Sigmoid colon (tissue), 4 donors: ENCODE data around the gene OXSR1.

Source experiments
- CTCF ChIP-seq, 4 experiments: fragments of 450-650 bp in 3 of 4; fragments of 200-600 bp in 1 of 4; IDR thresholded peaks; one replicate each; pipeline ENCODE4 v1.5.1; 2016 to 2019; ENCODE audit warnings: antibody characterized with exemption in 4 of 4, mild to moderate bottlenecking in 3 of 4, moderate library complexity in 2 of 4
- EP300 ChIP-seq, 4 donors: sonication (generic); formaldehyde crosslinking; IDR thresholded peaks; one replicate each; pipeline ENCODE4 v1.6.1; 2017; ENCODE audit warnings: antibody characterized with exemption in 4 of 4
- POLR2A ChIP-seq, 2 donors: fragments of 450-650 bp; IDR thresholded peaks; one replicate each; pipeline ENCODE4 v1.6.1; 2016; ENCODE audit warnings: antibody characterized with exemption in 2 of 2, mild to moderate bottlenecking in 2 of 2, moderate library complexity in 2 of 2
- POLR2AphosphoS5 ChIP-seq, 4 donors: sonication (generic); formaldehyde crosslinking; IDR thresholded peaks; one replicate each; pipeline ENCODE4 v1.6.1; 2017; ENCODE audit warnings: antibody characterized with exemption in 4 of 4

DNA sequence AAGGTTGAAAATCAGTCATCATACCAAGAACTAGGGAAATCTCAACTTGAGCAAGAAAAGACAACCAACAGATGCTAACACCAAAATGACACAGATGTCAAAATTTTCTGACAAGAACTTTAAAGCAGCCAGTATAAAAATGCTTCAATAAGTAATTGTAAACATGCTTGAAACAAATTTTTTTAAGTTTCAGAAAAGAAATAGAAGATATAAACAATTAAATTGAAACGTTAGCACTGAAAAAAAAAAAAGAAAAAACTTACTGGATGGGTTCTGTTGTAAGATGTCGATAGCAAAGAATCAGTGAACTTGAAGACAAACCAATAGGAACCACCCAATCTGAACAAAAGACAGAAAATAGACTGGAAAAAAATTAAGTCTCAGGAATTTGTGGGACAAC is 18.8 kb upstream of the OXSR1 start:
- TF ChIP-seq EP300 (IDR thresholded peaks at IDR 0.05): no peak
- TF ChIP-seq CTCF (IDR thresholded peaks at IDR 0.05): no peak
- no peak for TF ChIP-seq POLR2AphosphoS5 (IDR thresholded peaks at IDR 0.05)
- no peak for TF ChIP-seq POLR2A (IDR thresholded peaks at IDR 0.05)
